Measurements from ENCODE around the gene USP31.

The USP31 gene

GRCh38 chr16:23181506-23181905 is 32.3 kb upstream of the USP31 start:
- in situ Hi-C loops (cut with MboI; ENCODE audit: low sequenced_read_pairs, unreplicated experiment) = no loop called here
- DNase-seq (ENCODE audit: low spot score) = no peak
- no peak for TF ChIP-seq CTCF (IDR thresholded peaks at IDR 0.05; ENCODE audit: borderline replicate concordance, control extremely low read depth, extremely low read depth, insufficient read depth, missing control alignments)

- TF ChIP-seq CTCF (IDR thresholded peaks at IDR 0.05; ENCODE audit: borderline replicate concordance, control extremely low read depth, extremely low read depth, insufficient read depth, missing control alignments) = no peak
- no peak for DNase-seq (ENCODE audit: low spot score)
- in situ Hi-C loops (cut with MboI; ENCODE audit: low sequenced_read_pairs, unreplicated experiment) = loop anchor here (5.0 kb wide), 1 partner anchor 257 kb away; no protein-coding TSS in a partner anchor
Observed at GRCh38 chr16:23175651-23176050, 26.4 kb upstream of the USP31 start.

- TF ChIP-seq CTCF (IDR thresholded peaks at IDR 0.05; ENCODE audit: borderline replicate concordance, control extremely low read depth, extremely low read depth, insufficient read depth, missing control alignments) = no peak
- DNase-seq (ENCODE audit: low spot score) = no peak
- in situ Hi-C loops (cut with MboI; ENCODE audit: low sequenced_read_pairs, unreplicated experiment) = loop anchor here (5.0 kb wide), 1 partner anchor 258 kb away; no protein-coding TSS in a partner anchor
Observed at GRCh38 chr16:23174622-23175021, 25.4 kb upstream of the USP31 start.

- TF ChIP-seq CTCF (IDR thresholded peaks at IDR 0.05; ENCODE audit: borderline replicate concordance, control extremely low read depth, extremely low read depth, insufficient read depth, missing control alignments) = no peak
- in situ Hi-C loops (cut with MboI; ENCODE audit: low sequenced_read_pairs, unreplicated experiment) = no loop called here
- DNase-seq (ENCODE audit: low spot score) = no peak
Observed at GRCh38 chr16:23172994-23173393, 23.7 kb upstream of the USP31 start.

- in situ Hi-C loops (cut with MboI; ENCODE audit: low sequenced_read_pairs, unreplicated experiment) = no loop called here
- no peak for DNase-seq (ENCODE audit: low spot score)
- no peak for TF ChIP-seq CTCF (IDR thresholded peaks at IDR 0.05; ENCODE audit: borderline replicate concordance, control extremely low read depth, extremely low read depth, insufficient read depth, missing control alignments)
Observed at GRCh38 chr16:23172583-23172982, 23.3 kb upstream of the USP31 start.

- TF ChIP-seq CTCF (IDR thresholded peaks at IDR 0.05; ENCODE audit: borderline replicate concordance, control extremely low read depth, extremely low read depth, insufficient read depth, missing control alignments) = no peak
- in situ Hi-C loops (cut with MboI; ENCODE audit: low sequenced_read_pairs, unreplicated experiment) = no loop called here
- DNase-seq (ENCODE audit: low spot score) = no peak
Observed at GRCh38 chr16:23164736-23165135, 15.5 kb upstream of the USP31 start.

GRCh38 chr16:23163921-23164320 is 14.7 kb upstream of the USP31 start:
- no peak for TF ChIP-seq CTCF (IDR thresholded peaks at IDR 0.05; ENCODE audit: borderline replicate concordance, control extremely low read depth, extremely low read depth, insufficient read depth, missing control alignments)
- no peak for DNase-seq (ENCODE audit: low spot score)
- in situ Hi-C loops (cut with MboI; ENCODE audit: low sequenced_read_pairs, unreplicated experiment) = no loop called here

Measured in GM13976 (cell line).